AG04450 (cell line): ENCODE data around the gene SECISBP2. TPM values are rescaled to one million over a fixed set of nuclear protein-coding genes. Genes with fewer than 3 reads are reported as not detected.

ENCODE experiments used
- CTCF ChIA-PET: fragments of 300-600, 350-600 bp; formaldehyde crosslinking; extraction: SDS; loops from one replicate; lab custom pipeline; 2022; ENCODE audit warnings: antibody characterized with exemption, inconsistent platforms; lab: Charles Lee
- POLR2A ChIA-PET: fragments of 350-600 bp; formaldehyde crosslinking; extraction: SDS; loops from one replicate; lab custom pipeline; 2021; ENCODE audit warnings: antibody characterized with exemption, inconsistent platforms; lab: Yijun Ruan, JAX
- DNase-seq: peaks from one replicate; pipeline ENCODE4 v3.0.0-alpha.2; 2011; ENCODE audit warnings: low read depth, low spot score
- H3K27ac ChIP-seq: one replicate; pipeline ENCODE4 v1.5.1; 2012; ENCODE audit warnings: low read depth, low read length, control low read depth
- H3K27me3 ChIP-seq: one replicate; pipeline ENCODE4 v1.6.0; 2012; ENCODE audit warnings: low read length; ENCODE audit not compliant: control insufficient read depth, insufficient read depth
- H3K4me3 ChIP-seq: 2 replicates; pipeline ENCODE4 v1.5.1; 2011; ENCODE audit warnings: mild to moderate bottlenecking, low read depth, low read length, control low read depth
- H3K9me3 ChIP-seq: 2 replicates; pipeline ENCODE4 v1.5.1; 2012; ENCODE audit warnings: low read length; ENCODE audit not compliant: control insufficient read depth, insufficient read depth
- polyA plus RNA-seq: library from polyadenylated mRNA; depleted of rRNA; stranded (reverse); fragments of >200 nt; gene quantifications from 2 replicates; pipeline ENCODE4 v1.2.3, GENCODE V29; 2011
- TF ChIP-seq, protein P1 (sequence below): IDR thresholded peaks from 2 replicates; pipeline ENCODE4 v1.5.1; 2011; ENCODE audit warnings: low read depth, low read length, control low read depth, inconsistent platforms

The SECISBP2 gene
- polyA plus RNA-seq, 1 experiment, result 26.3 TPM

DNA sequence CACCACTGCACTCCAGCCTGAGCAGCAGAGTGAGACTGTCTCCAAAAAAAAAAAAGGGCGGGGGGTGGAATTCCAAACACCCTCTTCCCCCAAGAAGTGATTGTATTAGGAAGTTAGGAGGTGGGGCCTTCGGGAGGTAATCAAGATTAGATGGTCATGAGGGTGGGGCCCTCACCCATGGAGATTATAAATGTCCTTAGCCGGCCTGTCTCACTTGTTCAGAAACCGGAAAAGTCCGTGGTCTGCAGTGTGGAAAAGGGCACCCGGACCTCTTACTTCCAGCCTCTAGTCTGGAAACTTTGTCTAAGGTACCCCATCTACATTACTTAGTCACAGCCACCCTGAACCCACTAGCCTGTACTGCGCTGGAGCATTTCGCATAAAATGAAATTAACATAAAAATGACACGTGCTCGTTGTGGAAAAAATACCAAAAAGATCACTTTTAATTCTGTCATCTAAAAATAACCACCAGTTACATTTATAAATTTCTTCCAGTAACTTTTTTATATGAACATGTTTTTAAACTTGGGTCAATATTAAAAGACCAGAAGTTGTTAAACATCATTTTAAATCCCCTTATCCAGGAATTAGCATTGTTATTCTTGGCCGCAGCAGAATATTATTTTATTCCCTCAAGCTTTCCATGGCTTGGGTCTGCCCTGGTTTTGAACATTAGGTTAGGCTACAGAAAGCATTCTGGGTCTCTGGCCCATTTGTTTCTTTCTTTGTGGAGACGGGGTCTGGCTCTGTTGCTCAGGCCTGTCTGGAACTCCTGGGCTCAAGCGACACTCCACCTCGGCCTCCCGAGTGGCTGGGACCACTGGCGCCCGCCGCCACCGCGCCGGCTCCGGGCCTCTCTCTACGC, 8.5 kb upstream of the SECISBP2 start:
- Histone ChIP-seq H3K27me3 (no peaks in the 10 kb centered on the region), H3K9me3 (no peaks in the 10 kb centered on the region), H3K27ac (peak overlapping the region; percentile 97), H3K4me3 (peak overlapping the region; percentile 75)
- TF ChIP-seq, protein P1, sequence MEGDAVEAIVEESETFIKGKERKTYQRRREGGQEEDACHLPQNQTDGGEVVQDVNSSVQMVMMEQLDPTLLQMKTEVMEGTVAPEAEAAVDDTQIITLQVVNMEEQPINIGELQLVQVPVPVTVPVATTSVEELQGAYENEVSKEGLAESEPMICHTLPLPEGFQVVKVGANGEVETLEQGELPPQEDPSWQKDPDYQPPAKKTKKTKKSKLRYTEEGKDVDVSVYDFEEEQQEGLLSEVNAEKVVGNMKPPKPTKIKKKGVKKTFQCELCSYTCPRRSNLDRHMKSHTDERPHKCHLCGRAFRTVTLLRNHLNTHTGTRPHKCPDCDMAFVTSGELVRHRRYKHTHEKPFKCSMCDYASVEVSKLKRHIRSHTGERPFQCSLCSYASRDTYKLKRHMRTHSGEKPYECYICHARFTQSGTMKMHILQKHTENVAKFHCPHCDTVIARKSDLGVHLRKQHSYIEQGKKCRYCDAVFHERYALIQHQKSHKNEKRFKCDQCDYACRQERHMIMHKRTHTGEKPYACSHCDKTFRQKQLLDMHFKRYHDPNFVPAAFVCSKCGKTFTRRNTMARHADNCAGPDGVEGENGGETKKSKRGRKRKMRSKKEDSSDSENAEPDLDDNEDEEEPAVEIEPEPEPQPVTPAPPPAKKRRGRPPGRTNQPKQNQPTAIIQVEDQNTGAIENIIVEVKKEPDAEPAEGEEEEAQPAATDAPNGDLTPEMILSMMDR, result no peak
- DNase-seq, result no peak
- ChIA-PET CTCF (no interaction called here), POLR2A (interaction anchor here (0.6 to 1.3 kb wide), 5 partner anchors 9 to 564 kb away, joined by 3 to 7 read pairs (median 3); partner anchors contain the start of gene SECISBP2)

DNA sequence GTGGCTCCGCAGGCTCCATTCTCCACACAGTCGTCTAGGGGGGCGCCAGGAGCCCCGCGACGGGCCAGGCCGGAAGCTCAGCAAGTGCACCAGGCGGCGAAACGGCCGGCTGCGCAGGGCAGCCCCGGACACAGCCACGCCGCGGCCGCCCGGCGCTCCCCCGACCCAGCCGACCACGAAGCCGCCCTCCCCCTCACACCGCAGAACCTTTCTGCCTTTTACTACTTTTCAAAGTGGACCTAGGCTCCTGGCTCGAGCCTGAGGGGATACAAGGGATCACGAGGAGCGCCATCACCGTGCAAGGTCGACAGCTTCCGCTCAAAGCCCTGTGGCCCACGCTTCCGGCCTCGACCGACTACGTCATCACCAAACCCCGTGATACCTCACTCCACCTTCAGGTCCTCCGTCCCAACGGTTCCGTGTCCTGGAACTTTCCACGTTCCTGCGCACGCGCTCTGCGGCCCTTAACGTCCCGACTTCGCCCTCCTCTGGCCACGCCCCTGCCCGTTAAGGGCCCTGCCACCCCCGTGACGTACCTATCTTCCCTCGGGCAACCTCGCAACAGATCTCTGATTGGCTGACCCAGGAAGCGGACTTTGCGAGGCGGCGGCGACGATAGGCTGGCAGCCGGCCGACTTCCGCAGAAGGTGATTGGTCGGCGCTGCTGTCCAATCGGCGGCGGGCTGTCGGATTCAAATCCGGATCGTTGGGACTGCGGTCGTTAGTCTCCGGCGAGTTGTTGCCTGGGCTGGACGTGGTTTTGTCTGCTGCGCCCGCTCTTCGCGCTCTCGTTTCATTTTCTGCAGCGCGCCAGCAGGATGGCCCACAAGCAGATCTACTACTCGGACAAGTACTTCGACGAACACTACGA, 7.6 kb upstream of the SECISBP2 start, which contains the start of gene CKS2:
TSS of gene CKS2 (plus strand) at position 721 of the 871 bp plus-strand sequence. CDS start at position 819, 98 bp downstream.
- TF ChIP-seq, protein P1, result no peak
- POLR2A ChIA-PET, result interaction anchor here (0.6 to 1.3 kb wide), 6 partner anchors 8 to 1351 kb away, joined by 3 to 7 read pairs (median 3); partner anchors contain the start of gene SECISBP2
- CTCF ChIA-PET, result interaction anchor here (0.6 kb wide), 1 partner anchor 511 kb away, joined by 3 read pairs; no protein-coding TSS in a partner anchor
- no peaks in the 10 kb centered on the region for H3K27me3 ChIP-seq
- peak within 1 kb of the TSS; percentile 97 for H3K27ac ChIP-seq
- H3K9me3 ChIP-seq, result no peaks in the 10 kb centered on the region
- peak within 1 kb of the TSS; percentile 82 for H3K4me3 ChIP-seq
- peak; percentile 100 for DNase-seq

DNA sequence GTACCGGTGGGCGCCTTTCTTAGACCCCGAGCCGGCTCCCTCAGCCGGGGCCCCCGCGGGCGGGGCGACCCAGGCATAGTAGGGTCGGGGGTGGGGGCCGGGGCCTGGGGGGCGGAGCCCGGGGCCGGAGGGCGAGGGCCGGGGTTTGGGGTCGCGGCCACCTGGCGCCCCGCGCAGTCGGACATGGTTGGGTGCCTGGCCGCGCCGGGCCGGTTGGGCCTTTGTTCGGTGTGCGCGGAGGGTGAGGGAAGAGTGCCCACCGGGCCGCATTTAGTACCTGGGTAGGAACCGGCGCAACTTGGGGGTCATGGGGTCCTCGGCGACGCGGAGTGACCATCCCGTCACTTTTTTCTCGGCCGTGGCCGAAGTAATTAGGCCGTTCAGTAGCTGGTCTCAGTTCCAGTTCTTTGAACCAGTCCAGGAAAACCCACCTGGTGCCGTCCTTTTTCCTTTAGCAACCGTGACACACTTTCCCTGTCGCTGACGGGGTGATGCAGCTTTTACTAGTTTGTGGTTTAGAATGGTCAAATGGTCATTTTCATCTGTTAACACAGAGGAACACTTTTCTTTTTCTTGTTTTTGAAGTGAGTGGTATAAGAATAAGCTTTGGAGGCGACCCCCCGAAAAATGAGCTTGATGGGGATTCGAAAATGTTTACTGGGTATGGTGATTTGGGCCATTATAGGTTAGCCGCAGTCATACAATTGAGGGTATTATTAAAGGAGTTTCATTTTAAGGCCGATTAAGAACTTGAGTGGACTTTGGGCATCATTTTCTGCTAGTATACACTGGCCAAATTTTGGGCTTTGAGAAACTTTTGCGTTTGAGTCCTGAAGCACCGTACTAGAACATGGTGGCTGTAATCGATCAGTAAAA, 6.7 kb upstream of the SECISBP2 start:
- H3K9me3 ChIP-seq, result no peaks in the 10 kb centered on the region
- TF ChIP-seq, protein P1, result no peak
- ChIA-PET CTCF (interaction anchor here (0.6 to 2.9 kb wide), 2 partner anchors 237 to 512 kb away, joined by 3 to 9 read pairs; no protein-coding TSS in a partner anchor), POLR2A (interaction anchor here (1.3 kb wide), 1 partner anchor 565 kb away, joined by 3 read pairs; no protein-coding TSS in a partner anchor)
- peak overlapping the region; percentile 82 for H3K4me3 ChIP-seq
- no peaks in the 10 kb centered on the region for H3K27me3 ChIP-seq
- DNase-seq, result no peak
- H3K27ac ChIP-seq, result no peak overlapping the region

DNA sequence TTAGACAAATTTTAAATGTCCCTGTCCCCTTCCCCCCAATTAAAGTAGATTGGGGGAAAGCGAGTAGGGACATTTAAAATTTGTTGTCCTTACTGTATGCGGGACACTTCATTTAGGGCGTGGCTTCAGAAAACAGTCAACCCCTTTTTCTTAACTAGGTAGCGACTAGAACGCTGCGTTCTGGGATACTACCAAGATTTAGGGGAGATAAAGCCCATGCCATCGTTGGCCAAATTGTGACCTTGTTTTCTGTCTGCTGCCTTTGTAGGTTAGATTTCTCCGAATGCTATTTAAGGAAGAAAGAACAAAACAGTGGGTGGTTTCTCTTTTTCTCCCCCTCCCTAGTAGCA, 6.1 kb upstream of the SECISBP2 start:
- Histone ChIP-seq H3K27ac (no peak overlapping the region), H3K9me3 (no peaks in the 10 kb centered on the region), H3K4me3 (peak overlapping the region; percentile 82), H3K27me3 (no peaks in the 10 kb centered on the region)
- DNase-seq, result no peak
- ChIA-PET CTCF (interaction anchor here (2.9 kb wide), 1 partner anchor 236 kb away, joined by 9 read pairs; no protein-coding TSS in a partner anchor), POLR2A (no interaction called here)
- TF ChIP-seq, protein P1, result no peak
